ENCODE measurements around the gene FLYWCH1.

FLYWCH1 gene

GRCh38 chr16:2948807-2949704 is 37.3 kb downstream of the FLYWCH1 start:
- no peak for TF ChIP-seq TAF1 (IDR thresholded peaks at IDR 0.05; ENCODE audit: borderline replicate concordance, insufficient read depth, low read length)
- TF ChIP-seq FOXP2 (optimal IDR thresholded peaks at IDR 0.05; ENCODE audit: borderline replicate concordance, extremely low read depth, extremely low read length, insufficient read depth): no peak
- no peak for TF ChIP-seq SIN3A (IDR thresholded peaks at IDR 0.05; ENCODE audit: borderline replicate concordance, insufficient read depth, low read length)
- no peak for TF ChIP-seq REST (IDR thresholded peaks at IDR 0.05; ENCODE audit: insufficient read depth in 1 of 2, low read depth in 2 of 2, low read length in 2 of 2)
- TF ChIP-seq POLR2AphosphoS5 (IDR thresholded peaks at IDR 0.05; ENCODE audit: low read depth, low read length): no peak

GRCh38 chr16:2949705-2950352 is 38.1 kb downstream of the FLYWCH1 start:
- TF ChIP-seq TAF1 (IDR thresholded peaks at IDR 0.05; ENCODE audit: borderline replicate concordance, insufficient read depth, low read length): no peak
- no peak for TF ChIP-seq SIN3A (IDR thresholded peaks at IDR 0.05; ENCODE audit: borderline replicate concordance, insufficient read depth, low read length)
- no peak for TF ChIP-seq POLR2AphosphoS5 (IDR thresholded peaks at IDR 0.05; ENCODE audit: low read depth, low read length)
- TF ChIP-seq REST (IDR thresholded peaks at IDR 0.05; ENCODE audit: insufficient read depth in 1 of 2, low read depth in 2 of 2, low read length in 2 of 2): no peak
- no peak for TF ChIP-seq FOXP2 (optimal IDR thresholded peaks at IDR 0.05; ENCODE audit: borderline replicate concordance, extremely low read depth, extremely low read length, insufficient read depth)

- no peak for TF ChIP-seq SIN3A (IDR thresholded peaks at IDR 0.05; ENCODE audit: borderline replicate concordance, insufficient read depth, low read length)
- no peak for TF ChIP-seq FOXP2 (optimal IDR thresholded peaks at IDR 0.05; ENCODE audit: borderline replicate concordance, extremely low read depth, extremely low read length, insufficient read depth)
- no peak for TF ChIP-seq POLR2AphosphoS5 (IDR thresholded peaks at IDR 0.05; ENCODE audit: low read depth, low read length)
- no peak for TF ChIP-seq TAF1 (IDR thresholded peaks at IDR 0.05; ENCODE audit: borderline replicate concordance, insufficient read depth, low read length)
- TF ChIP-seq REST (IDR thresholded peaks at IDR 0.05; ENCODE audit: insufficient read depth in 1 of 2, low read depth in 2 of 2, low read length in 2 of 2): no peak
Measured at GRCh38 chr16:2950353-2950724, 38.6 kb downstream of the FLYWCH1 start.

- TF ChIP-seq POLR2AphosphoS5 (IDR thresholded peaks at IDR 0.05; ENCODE audit: low read depth, low read length): no peak
- TF ChIP-seq FOXP2 (optimal IDR thresholded peaks at IDR 0.05; ENCODE audit: borderline replicate concordance, extremely low read depth, extremely low read length, insufficient read depth): no peak
- no peak for TF ChIP-seq SIN3A (IDR thresholded peaks at IDR 0.05; ENCODE audit: borderline replicate concordance, insufficient read depth, low read length)
- no peak for TF ChIP-seq TAF1 (IDR thresholded peaks at IDR 0.05; ENCODE audit: borderline replicate concordance, insufficient read depth, low read length)
- no peak for TF ChIP-seq REST (IDR thresholded peaks at IDR 0.05; ENCODE audit: insufficient read depth in 1 of 2, low read depth in 2 of 2, low read length in 2 of 2)
Measured at GRCh38 chr16:2950773-2951172, 39.0 kb downstream of the FLYWCH1 start.

Measured in PFSK-1 (cell line).